Fibroblast of the aortic adventitia (primary cell): ENCODE data around the gene CAPRIN1. TPM values are rescaled to one million over a fixed set of nuclear protein-coding genes. Genes with fewer than 3 reads are reported as not detected.
"Not testable (repeated sequence)": the region's sequence is repeated elsewhere in the genome, so short reads cannot be mapped to it uniquely, and the experiment has no call there.

ENCODE experiments used
- DNase-seq: peaks from one replicate; pipeline ENCODE4 v3.0.0-alpha.2; 2010; ENCODE audit warnings: low read depth
- H3K4me3 ChIP-seq: 2 replicates; pipeline ENCODE4 v1.5.1; 2011; ENCODE audit warnings: low read depth, mild to moderate bottlenecking, control low read depth, low read length, moderate library complexity
- total RNA-seq: library from RNA; depleted of rRNA; stranded (reverse); fragments of >200 nt; gene quantifications from 2 replicates; pipeline ENCODE4 v1.2.3, GENCODE V29; 2012; ENCODE audit warnings: low replicate concordance
- TF ChIP-seq, protein P1 (sequence below): IDR thresholded peaks from 2 replicates; pipeline ENCODE4 v1.5.1; 2011; ENCODE audit warnings: mild to moderate bottlenecking, low read length, control low read depth, inconsistent platforms; ENCODE audit not compliant: insufficient read depth

Gene CAPRIN1
- total RNA-seq, 1 donor = 295 TPM

DNA sequence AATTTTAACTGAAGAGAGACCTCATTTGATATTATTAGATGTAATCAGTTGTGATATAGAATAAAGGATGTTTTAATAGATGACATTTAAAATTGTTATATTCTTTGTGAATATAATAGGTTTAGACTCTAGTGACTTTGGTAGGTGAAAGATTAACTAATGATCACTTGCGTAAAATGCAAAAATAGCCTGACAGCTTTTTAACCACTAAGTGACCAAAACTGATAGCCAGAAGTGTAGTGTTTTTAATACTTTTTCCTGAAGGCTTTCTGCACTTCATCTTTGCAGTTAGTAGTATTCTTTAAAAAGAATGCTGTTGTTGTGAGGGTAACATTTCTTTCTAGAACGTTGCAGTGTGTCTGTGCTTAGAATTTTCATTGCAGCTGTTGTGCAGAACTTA lies 5.1 kb downstream of the CAPRIN1 start:
- TF ChIP-seq, protein P1, sequence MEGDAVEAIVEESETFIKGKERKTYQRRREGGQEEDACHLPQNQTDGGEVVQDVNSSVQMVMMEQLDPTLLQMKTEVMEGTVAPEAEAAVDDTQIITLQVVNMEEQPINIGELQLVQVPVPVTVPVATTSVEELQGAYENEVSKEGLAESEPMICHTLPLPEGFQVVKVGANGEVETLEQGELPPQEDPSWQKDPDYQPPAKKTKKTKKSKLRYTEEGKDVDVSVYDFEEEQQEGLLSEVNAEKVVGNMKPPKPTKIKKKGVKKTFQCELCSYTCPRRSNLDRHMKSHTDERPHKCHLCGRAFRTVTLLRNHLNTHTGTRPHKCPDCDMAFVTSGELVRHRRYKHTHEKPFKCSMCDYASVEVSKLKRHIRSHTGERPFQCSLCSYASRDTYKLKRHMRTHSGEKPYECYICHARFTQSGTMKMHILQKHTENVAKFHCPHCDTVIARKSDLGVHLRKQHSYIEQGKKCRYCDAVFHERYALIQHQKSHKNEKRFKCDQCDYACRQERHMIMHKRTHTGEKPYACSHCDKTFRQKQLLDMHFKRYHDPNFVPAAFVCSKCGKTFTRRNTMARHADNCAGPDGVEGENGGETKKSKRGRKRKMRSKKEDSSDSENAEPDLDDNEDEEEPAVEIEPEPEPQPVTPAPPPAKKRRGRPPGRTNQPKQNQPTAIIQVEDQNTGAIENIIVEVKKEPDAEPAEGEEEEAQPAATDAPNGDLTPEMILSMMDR = no peak
- DNase-seq = no peak
- no peak overlapping the region for H3K4me3 ChIP-seq

DNA sequence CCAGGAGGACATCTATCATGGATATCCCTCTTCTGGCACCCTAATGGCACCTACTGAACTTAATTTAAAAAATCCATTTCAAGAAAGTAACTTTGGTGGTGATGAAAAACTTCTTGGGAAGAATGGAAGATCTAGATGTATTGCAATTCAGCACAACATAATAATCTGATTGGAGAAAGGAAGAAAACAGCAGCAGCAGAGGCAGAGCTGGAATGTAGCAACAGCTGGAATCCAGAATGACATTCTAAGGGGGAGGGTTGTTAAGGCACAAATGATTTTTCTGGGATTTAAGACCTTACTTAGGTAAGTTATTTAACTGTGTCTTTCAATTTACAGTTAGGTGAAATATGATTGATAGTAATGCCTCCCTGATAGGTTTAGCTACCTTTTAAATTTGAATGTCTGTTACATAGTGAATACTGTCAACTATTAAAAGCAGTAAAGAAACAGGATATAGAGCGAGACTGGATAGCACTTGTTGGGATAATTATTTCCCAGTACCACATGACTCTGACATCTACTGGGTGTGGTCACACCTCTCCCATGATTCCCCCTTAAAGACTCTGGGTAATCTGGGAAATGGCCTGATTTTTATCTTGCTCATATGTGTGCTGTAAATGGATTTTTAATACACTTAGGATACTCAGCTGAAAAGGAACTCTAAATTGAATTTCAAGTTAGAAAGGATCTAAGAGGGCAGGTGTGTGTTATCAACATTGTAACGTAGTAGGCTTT lies 11.7 kb downstream of the CAPRIN1 start:
- H3K4me3 ChIP-seq = no peak overlapping the region
- peak; percentile 29 for DNase-seq
- TF ChIP-seq, protein P1 = no peak

DNA sequence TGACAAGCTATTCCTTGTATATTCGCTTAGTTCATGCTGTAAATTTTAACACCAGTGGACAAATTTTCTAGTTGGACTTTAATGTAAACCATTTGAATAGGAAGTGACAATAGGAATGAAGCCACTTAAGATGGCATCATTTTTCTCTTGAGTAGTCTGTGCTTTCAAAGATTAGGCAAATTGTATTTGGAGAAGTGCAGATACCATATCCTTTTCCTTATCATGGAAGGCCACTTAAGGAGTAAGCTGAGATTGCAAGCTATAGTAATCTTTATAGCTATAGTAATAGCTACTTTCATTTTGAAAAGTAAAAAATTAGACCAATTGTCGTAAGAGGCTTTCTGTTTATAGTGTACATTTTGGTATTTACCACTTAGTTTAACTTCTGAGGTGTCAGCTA lies 12.8 kb downstream of the CAPRIN1 start:
- DNase-seq = no peak
- TF ChIP-seq, protein P1 = no peak
- no peak overlapping the region for H3K4me3 ChIP-seq

DNA sequence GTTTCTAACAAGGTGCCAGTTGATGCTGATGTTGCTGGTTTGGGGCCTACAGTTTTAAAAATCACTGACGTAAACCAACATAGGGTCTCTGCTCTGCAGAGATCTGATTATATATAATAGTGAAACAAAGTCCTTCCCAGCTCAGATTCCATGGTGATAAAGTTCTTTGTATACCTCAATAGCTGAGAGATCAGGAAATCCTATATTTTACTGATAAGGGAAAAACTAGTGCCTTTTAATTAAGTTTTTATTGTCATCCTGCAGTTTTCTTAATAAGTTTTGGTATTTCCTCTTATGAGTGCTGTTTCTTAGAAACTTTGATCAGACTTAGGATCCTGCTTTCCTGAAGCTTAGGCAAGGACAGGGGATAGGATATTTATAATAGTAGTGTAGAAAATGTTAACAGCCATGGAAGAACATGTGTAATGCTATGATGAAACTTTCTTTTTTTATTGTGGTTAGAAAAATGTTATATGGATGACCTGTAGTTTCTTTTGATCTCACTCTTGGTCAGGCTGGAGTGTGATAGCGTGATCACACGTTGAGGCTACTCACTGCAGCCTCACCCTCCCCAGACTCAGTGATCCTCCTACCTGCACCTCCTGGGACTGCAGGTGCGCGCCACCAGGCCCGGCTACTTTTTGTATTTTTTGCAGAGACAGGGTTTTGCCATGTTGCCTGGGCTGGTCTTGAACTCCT lies 14.1 kb downstream of the CAPRIN1 start:
- TF ChIP-seq, protein P1 = peak; percentile 31
- H3K4me3 ChIP-seq = no peak overlapping the region
- DNase-seq = peak; percentile 5

DNA sequence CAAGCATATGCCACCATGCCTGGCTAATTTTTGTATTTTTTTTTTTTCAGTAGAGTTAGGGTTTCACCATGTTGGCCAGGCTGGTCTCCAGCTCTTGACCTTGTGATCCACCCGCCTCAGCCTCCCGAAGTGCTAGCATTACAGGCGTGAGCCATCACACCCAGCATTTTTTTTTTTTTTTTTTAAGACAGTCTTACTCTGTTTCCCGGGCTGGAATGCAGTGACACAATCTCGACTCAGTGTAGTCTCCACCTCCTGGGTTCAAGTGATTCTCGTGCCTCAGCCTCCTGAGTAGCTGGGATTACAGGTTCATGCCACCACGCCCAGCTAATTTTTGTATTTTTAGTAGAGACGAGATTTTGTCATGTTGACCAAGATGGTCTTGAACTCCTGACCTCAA lies 15.2 kb downstream of the CAPRIN1 start:
- H3K4me3 ChIP-seq, DNase-seq: not testable (repeated sequence)

DNA sequence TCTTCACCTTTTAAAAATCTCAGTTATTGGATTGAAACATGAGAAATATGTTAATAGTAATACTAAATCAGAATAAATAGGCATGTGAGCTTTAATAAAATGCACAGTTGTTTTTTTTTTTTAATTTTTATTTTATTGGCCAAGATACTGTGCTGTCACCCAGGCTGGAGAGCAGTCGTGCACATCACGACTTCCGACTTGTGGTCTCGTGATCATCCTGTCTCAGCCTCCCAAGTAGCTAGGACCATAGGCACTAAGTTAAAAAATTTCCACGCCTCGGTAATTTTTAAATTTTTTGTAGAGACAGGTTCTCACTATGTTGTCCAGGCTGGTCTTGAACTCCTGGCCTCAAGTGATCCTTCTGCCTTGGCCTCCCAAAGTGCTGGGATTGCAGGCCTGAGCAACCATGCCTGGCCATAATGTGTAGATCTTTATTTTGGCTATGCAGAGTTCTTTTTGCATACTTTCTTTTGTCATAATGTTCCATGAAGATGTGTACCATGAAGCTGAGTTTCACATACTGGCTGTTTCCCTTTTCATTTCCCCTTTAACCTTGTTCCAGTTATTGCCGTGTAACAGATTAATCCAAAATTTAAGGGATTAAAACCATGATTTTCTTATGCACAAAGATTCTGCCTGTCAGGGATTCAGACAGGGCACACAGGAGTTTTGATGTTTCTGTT lies 16.0 kb downstream of the CAPRIN1 start:
- TF ChIP-seq, protein P1 = no peak
- DNase-seq = no peak
- no peak overlapping the region for H3K4me3 ChIP-seq

DNA sequence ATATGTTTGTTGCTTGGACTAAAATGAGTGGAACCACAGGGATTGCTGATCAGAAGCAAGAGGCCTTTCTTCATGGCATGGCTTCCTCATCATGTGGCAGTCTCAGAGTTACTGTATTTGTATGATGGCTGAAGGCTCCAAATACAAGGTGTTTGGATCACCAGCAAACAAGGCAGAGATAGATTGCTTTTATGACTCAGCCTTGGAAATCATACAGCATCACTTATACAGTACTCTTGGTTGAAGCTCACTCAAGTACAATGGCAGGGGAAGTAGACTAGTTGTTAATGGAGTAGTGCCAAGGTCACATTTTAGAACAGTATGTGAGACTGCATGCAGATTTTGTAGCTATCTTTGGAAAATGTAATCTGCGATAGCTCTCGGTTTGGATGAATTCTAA lies 16.6 kb downstream of the CAPRIN1 start:
- peak; percentile 75 for DNase-seq
- TF ChIP-seq, protein P1 = no peak
- no peak overlapping the region for H3K4me3 ChIP-seq

DNA sequence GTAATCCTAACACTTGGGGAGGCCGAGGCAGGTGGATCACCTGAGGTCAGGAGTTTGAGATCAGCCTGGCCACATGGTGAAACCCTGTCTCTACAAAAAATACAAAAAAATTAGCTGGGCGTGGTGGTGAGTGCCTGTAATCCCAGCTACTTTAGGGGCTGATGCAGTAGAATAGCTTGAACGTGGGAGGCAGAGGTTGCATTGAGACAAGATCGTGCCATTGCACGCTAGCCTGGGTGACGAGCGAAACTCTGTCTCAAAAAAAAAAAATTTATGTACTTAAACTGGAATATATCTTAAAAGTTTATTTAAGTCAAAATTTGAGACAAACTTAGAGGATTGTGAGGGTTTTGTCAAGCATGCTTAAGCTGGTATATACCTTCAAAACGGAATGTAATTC lies 19.8 kb downstream of the CAPRIN1 start:
- not testable (repeated sequence) for DNase-seq, H3K4me3 ChIP-seq
